GM15510 (cell line): ENCODE data around the gene MAD1L1.

Experiments used
- POLR2A ChIP-seq: IDR thresholded peaks from 3 replicates; pipeline ENCODE4 v1.6.1; 2011; ENCODE audit warnings: borderline replicate concordance; ENCODE audit not compliant: insufficient read length; ENCODE audit errors: extremely low read depth

Gene MAD1L1

GRCh38 chr7:1898628-1899185 is 334.0 kb downstream of the MAD1L1 start:
- TF ChIP-seq POLR2A, result no peak

- no peak for TF ChIP-seq POLR2A
Measured at GRCh38 chr7:1897861-1898627, 334.7 kb downstream of the MAD1L1 start.

GRCh38 chr7:1897076-1897860 is 335.5 kb downstream of the MAD1L1 start:
- no peak for TF ChIP-seq POLR2A

GRCh38 chr7:1895664-1896515 is 336.9 kb downstream of the MAD1L1 start:
- TF ChIP-seq POLR2A, result no peak

- no peak for TF ChIP-seq POLR2A
Measured at GRCh38 chr7:1894906-1895663, 337.7 kb downstream of the MAD1L1 start.

GRCh38 chr7:1894313-1894900 is 338.3 kb downstream of the MAD1L1 start:
- no peak for TF ChIP-seq POLR2A

GRCh38 chr7:1893451-1893850 is 339.3 kb downstream of the MAD1L1 start:
- no peak for TF ChIP-seq POLR2A

- TF ChIP-seq POLR2A, result no peak
Measured at GRCh38 chr7:1893036-1893435, 339.7 kb downstream of the MAD1L1 start.

GRCh38 chr7:1892011-1892965 is 340.5 kb downstream of the MAD1L1 start:
- TF ChIP-seq POLR2A, result no peak

GRCh38 chr7:1890289-1891235 is 342.2 kb downstream of the MAD1L1 start:
- TF ChIP-seq POLR2A, result no peak

- TF ChIP-seq POLR2A, result no peak
Measured at GRCh38 chr7:1889556-1890181, 343.1 kb downstream of the MAD1L1 start.
